ENCODE results near the gene TMOD3. TPM values are rescaled to one million over a fixed set of nuclear protein-coding genes. Genes with fewer than 3 reads are reported as not detected.

Gene TMOD3
- polyA plus RNA-seq, 2 of the 4 experiments (the other 2 are of a cell fraction) = 57.5 to 111 TPM

- peaks cover 4% of the 10 kb centered on the region; the same call in 1 of the 3 replicates for H3K9me3 ChIP-seq
- H3K27ac ChIP-seq = peak overlapping the region; percentile 89 to 95
- ChIA-PET CTCF (interaction anchor here (5.2 kb wide), 1 partner anchor 13 kb away, joined by 26 read pairs; no protein-coding TSS in a partner anchor), POLR2A (interaction anchor here (1.0 kb wide), 1 partner anchor 23 kb away, joined by 8 read pairs; no protein-coding TSS in a partner anchor)
- FAIRE-seq = no peak
- H3K4me1 ChIP-seq = peaks cover 85% of the 10 kb centered on the region
- no peak for ATAC-seq
- WGBS (ENCODE audit: missing lambda C conversion rate) = 92% methylated on average over 5 of the region's 5 CpGs
- TF ChIP-seq CTCF (IDR thresholded peaks at IDR 0.05) = no peak
- TF ChIP-seq NPAS2 (CRISPR knock-in tag; IDR thresholded peaks at IDR 0.05; ENCODE audit: borderline replicate concordance) = no peak
- TF ChIP-seq SMC3 (IDR thresholded peaks at IDR 0.05) = no peak
- H3K4me2 ChIP-seq = peak overlapping the region; percentile 90
- no peak for DNase-seq (ENCODE audit: low read depth in 1 of 2, low spot score in 1 of 2)
- H3K4me3 ChIP-seq = peak overlapping the region; percentile 10; the same call in 1 of the 3 replicates
Measured at GRCh38 chr15:51876169-51876568, 46.7 kb downstream of the TMOD3 start.

GRCh38 chr15:51878446-51879386, 49.3 kb downstream of the TMOD3 start:
- ATAC-seq (peak in 1 of 2 experiments; percentile 16; a peak in 4 of 6 replicates), DNase-seq (ENCODE audit: low read depth in 1 of 2, low spot score in 1 of 2) (peak in 1 of 2 experiments; percentile 91), FAIRE-seq (peak; percentile 93)
- peak overlapping the region; percentile 89 to 95 for H3K27ac ChIP-seq
- POLR2A ChIA-PET = interaction anchor here (0.7 to 1.5 kb wide), 2 partner anchors 18 to 48 kb away, joined by 3 read pairs; no protein-coding TSS in a partner anchor
- TF ChIP-seq PHF8 (IDR thresholded peaks at IDR 0.05; ENCODE audit: borderline replicate concordance, low read depth) (no peak), RNF2 (IDR thresholded peaks at IDR 0.05; ENCODE audit: borderline replicate concordance, low read depth) (no peak), HOXA7 (CRISPR knock-in tag; IDR thresholded peaks at IDR 0.05) (no peak), GATA3 (IDR thresholded peaks at IDR 0.05; ENCODE audit: borderline replicate concordance) (peak; percentile 32; the same call in 1 of the 2 replicates), MAFK (IDR thresholded peaks at IDR 0.05; ENCODE audit: partially characterized antibody) (peak; percentile 82), FOXS1 (CRISPR knock-in tag; IDR thresholded peaks at IDR 0.05) (0 out of 2 replicates have a peak, but pooled peaks have one; percentile 31), EHF (CRISPR knock-in tag; IDR thresholded peaks at IDR 0.05) (0 out of 2 replicates have a peak, but pooled peaks have one; percentile 47), FOSL2 (IDR thresholded peaks at IDR 0.05) (0 out of 2 replicates have a peak, but pooled peaks have one; percentile 26), FOSL2 (CRISPR knock-in tag; IDR thresholded peaks at IDR 0.05) (peak; percentile 56), HES2 (IDR thresholded peaks at IDR 0.05) (peak; percentile 20; the same call in 1 of the 2 replicates), HOXB5 (CRISPR knock-in tag; IDR thresholded peaks at IDR 0.05) (no peak), CEBPB (IDR thresholded peaks at IDR 0.05) (peak; percentile 77 to 79), EP300 (IDR thresholded peaks at IDR 0.05) (peak; percentile 45 to 49; a peak in 2 of 5 replicates), JUN (IDR thresholded peaks at IDR 0.05) (peak in 1 of 2 experiments; percentile 57; a peak in 1 of 5 replicates), MYC (IDR thresholded peaks at IDR 0.05; ENCODE audit: borderline replicate concordance, low read length) (peak; percentile 22; the same call in 1 of the 2 replicates), RARB (CRISPR knock-in tag; IDR thresholded peaks at IDR 0.05) (0 out of 2 replicates have a peak, but pooled peaks have one; percentile 11), BHLHE40 (IDR thresholded peaks at IDR 0.05; ENCODE audit: low read depth, low read length) (no peak), BCL3 (IDR thresholded peaks at IDR 0.05) (no peak)
- no peaks in the 10 kb centered on the region for H3K9me3 ChIP-seq
- H3K4me1 ChIP-seq = peaks cover 91% of the 10 kb centered on the region
- WGBS (ENCODE audit: missing lambda C conversion rate) = 2% methylated on average over 1 of the region's 1 CpG
- H3K4me2 ChIP-seq = peak overlapping the region; percentile 85
- peak overlapping the region; percentile 15; the same call in 1 of the 3 replicates for H3K4me3 ChIP-seq
- CTCF ChIA-PET = interaction anchor here (0.6 to 5.2 kb wide), 7 partner anchors 8 to 228 kb away, joined by 3 to 26 read pairs (median 4); no protein-coding TSS in a partner anchor
